ENCODE data around the gene RNU6-9. TPM values are rescaled to one million over a fixed set of nuclear protein-coding genes. Genes with fewer than 3 reads are reported as not detected.
A peak's percentile ranks its signal among the peaks of the same experiment; 100 is the strongest.

RNU6-9 gene
- total RNA-seq, 3 donors from 2014 or later = not detected

DNA sequence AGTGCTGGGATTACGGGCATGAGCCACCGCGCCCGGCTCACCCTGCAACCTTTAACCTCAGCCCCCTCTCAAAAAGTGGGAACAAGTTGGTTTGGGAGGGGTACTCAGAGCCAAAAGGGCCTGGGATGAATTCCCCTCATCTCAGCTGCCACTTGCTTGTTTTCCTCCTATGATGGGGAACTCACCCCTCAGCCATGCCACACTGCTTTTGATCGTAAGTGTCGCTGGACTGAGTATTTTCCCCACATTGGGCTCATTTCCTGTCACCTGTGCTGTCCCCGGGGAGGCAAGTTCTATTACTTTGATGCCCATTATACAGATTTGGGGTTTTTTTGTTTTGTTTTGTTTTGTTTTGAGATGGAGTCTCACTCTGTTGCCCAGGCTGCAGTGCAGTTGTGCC is 13.2 kb downstream of the RNU6-9 start:
- H3K36me3 Mint-ChIP-seq (ENCODE audit: insufficient read depth) = peaks cover 2% of the 10 kb centered on the region
- H3K27me3 Mint-ChIP-seq (ENCODE audit: low read depth) = no peaks in the 10 kb centered on the region
- DNase-seq = no peak
- no peak for ATAC-seq
- H3K4me3 Mint-ChIP-seq = no peak overlapping the region
- no peaks in the 10 kb centered on the region for H3K9me3 Mint-ChIP-seq
- peaks cover 68% of the 10 kb centered on the region for H3K4me1 Mint-ChIP-seq (ENCODE audit: low read depth)

DNA sequence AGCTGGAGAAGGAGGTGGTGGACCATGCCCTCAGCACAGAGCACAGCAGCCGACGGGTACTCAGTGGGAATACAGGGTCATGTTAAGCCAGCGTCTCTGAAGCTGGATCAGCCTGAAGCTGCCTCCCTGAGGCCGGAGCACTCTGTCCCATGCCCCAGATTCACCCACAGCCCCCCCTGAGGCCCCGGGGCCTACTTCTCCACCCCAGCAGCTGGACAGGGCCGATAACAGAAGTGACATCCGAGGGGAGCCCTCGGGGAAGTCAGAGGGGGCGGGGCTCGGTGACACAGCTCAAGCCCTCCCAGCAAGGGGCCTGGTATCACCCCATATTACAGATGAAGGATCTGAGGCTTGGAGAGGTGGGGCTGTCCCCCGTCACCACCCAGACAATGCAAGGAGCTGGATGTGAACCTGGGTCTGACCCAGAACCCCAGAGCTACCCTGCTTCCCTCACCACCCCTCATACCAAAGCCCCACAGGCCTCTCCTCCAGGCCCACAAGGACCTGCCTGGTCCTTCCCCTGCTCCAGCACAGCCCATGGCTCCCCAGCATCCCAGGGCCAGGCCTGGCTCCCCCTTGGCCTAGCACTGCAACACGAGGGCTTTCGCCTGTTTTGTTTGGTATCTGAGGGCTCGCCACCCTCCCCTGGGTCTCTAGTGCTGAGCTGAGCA is 14.0 kb downstream of the RNU6-9 start:
- H3K4me1 Mint-ChIP-seq (ENCODE audit: low read depth) = peaks cover 66% of the 10 kb centered on the region
- H3K4me3 Mint-ChIP-seq = no peak overlapping the region
- no peaks in the 10 kb centered on the region for H3K9me3 Mint-ChIP-seq
- no peak for ATAC-seq
- DNase-seq = no peak
- no peaks in the 10 kb centered on the region for H3K27me3 Mint-ChIP-seq (ENCODE audit: low read depth)
- H3K36me3 Mint-ChIP-seq (ENCODE audit: insufficient read depth) = peaks cover 2% of the 10 kb centered on the region

GRCh38 chr19:911197-912033 is 18.1 kb downstream of the RNU6-9 start:
- H3K36me3 Mint-ChIP-seq (ENCODE audit: insufficient read depth) = peaks cover 2% of the 10 kb centered on the region
- no peak for DNase-seq
- H3K27me3 Mint-ChIP-seq (ENCODE audit: low read depth) = no peaks in the 10 kb centered on the region
- no peak for ATAC-seq
- no peaks in the 10 kb centered on the region for H3K9me3 Mint-ChIP-seq
- H3K4me3 Mint-ChIP-seq = peak overlapping the region; percentile 78
- peaks cover 47% of the 10 kb centered on the region for H3K4me1 Mint-ChIP-seq (ENCODE audit: low read depth)

DNA sequence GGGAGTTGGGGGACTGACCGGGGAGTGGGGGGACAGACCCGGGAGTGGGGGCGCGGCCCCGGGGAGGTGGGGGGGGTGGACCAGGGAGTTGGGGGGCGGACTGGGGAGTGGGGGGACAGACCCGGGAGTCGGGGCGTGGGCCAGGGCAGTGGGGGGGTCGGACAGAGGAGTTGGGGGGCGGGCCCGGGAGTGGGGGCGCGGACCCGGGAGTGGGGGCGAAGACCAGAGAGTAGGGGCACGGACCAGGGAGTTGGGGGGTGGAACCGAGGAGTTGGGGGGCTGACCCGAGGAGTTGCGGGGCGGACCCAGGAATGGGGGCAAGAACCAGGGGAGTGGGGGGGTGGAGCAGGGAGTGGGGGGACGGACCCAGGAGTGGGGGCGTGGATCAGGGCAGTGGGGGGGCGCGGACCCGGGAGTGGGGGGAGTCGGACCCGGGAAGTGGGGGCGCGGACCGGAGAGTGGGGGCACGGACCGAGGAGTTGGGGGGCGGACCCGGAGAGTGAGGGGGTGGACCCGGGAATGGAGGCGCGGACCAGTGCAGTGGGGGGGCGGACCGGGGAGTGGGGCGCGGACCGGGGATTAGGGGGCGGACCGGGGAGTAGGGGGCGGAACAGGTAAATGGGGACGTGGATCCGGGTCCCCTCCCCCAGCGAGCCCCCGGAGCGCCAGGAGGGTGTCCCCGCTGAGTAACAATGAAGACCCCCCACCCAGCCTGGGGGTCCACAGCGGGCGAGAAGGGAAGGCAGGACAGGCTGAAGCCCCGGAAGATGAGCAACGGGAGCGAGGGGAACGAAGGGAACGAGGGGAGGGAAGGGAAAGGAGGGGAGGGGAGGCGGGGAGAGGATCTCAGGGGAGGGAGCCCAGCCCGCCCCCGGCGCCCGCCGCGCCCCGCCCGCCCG is 19.1 kb downstream of the RNU6-9 start:
- peak; percentile 36 for DNase-seq
- H3K36me3 Mint-ChIP-seq (ENCODE audit: insufficient read depth) = peaks cover 2% of the 10 kb centered on the region
- ATAC-seq = no peak
- peaks cover 38% of the 10 kb centered on the region for H3K4me1 Mint-ChIP-seq (ENCODE audit: low read depth)
- H3K4me3 Mint-ChIP-seq = peak overlapping the region; percentile 83
- H3K27me3 Mint-ChIP-seq (ENCODE audit: low read depth) = no peaks in the 10 kb centered on the region
- H3K9me3 Mint-ChIP-seq = no peaks in the 10 kb centered on the region

- DNase-seq (peak; percentile 85), ATAC-seq (peak; percentile 72 to 75)
- Mint-ChIP-seq H3K4me1 (ENCODE audit: low read depth) (peaks cover 34% of the 10 kb centered on the region), H3K4me3 (peak within 1 kb of the TSS; percentile 83), H3K9me3 (no peaks in the 10 kb centered on the region), H3K27me3 (ENCODE audit: low read depth) (peaks cover 2% of the 10 kb centered on the region), H3K36me3 (ENCODE audit: insufficient read depth) (peaks cover 2% of the 10 kb centered on the region)
Observed at GRCh38 chr19:913080-913748, 19.9 kb downstream of the RNU6-9 start, which contains the start of gene R3HDM4. TSS of gene R3HDM4 (minus strand) at chr19:913219. CDS start at chr19:913157, 62 bp downstream.

- no peaks in the 10 kb centered on the region for H3K9me3 Mint-ChIP-seq
- H3K27me3 Mint-ChIP-seq (ENCODE audit: low read depth) = peaks cover 5% of the 10 kb centered on the region
- H3K4me3 Mint-ChIP-seq = peak overlapping the region; percentile 19
- no peak for ATAC-seq
- H3K36me3 Mint-ChIP-seq (ENCODE audit: insufficient read depth) = no peaks in the 10 kb centered on the region
- peak; percentile 42 for DNase-seq
- peaks cover 20% of the 10 kb centered on the region for H3K4me1 Mint-ChIP-seq (ENCODE audit: low read depth)
Observed at GRCh38 chr19:916645-917322, 23.5 kb downstream of the RNU6-9 start.

GRCh38 chr19:917323-918151 is 24.3 kb downstream of the RNU6-9 start, which contains the start of gene KISS1R:
TSS of gene KISS1R (plus strand) at chr19:917333. CDS start at chr19:917503, 170 bp downstream.
- ATAC-seq (peak; percentile 3 to 8), DNase-seq (peak; percentile 43)
- Mint-ChIP-seq H3K9me3 (no peaks in the 10 kb centered on the region), H3K27me3 (ENCODE audit: low read depth) (peaks cover 5% of the 10 kb centered on the region), H3K4me1 (ENCODE audit: low read depth) (peaks cover 22% of the 10 kb centered on the region), H3K4me3 (peak within 1 kb of the TSS; percentile 71), H3K36me3 (ENCODE audit: insufficient read depth) (no peaks in the 10 kb centered on the region)

GRCh38 chr19:918152-918437 is 24.8 kb downstream of the RNU6-9 start:
- peaks cover 5% of the 10 kb centered on the region for H3K27me3 Mint-ChIP-seq (ENCODE audit: low read depth)
- ATAC-seq (no peak), DNase-seq (no peak)
- H3K4me1 Mint-ChIP-seq (ENCODE audit: low read depth) = peaks cover 22% of the 10 kb centered on the region
- H3K36me3 Mint-ChIP-seq (ENCODE audit: insufficient read depth) = no peaks in the 10 kb centered on the region
- peak overlapping the region; percentile 71 for H3K4me3 Mint-ChIP-seq
- H3K9me3 Mint-ChIP-seq = no peaks in the 10 kb centered on the region

DNA sequence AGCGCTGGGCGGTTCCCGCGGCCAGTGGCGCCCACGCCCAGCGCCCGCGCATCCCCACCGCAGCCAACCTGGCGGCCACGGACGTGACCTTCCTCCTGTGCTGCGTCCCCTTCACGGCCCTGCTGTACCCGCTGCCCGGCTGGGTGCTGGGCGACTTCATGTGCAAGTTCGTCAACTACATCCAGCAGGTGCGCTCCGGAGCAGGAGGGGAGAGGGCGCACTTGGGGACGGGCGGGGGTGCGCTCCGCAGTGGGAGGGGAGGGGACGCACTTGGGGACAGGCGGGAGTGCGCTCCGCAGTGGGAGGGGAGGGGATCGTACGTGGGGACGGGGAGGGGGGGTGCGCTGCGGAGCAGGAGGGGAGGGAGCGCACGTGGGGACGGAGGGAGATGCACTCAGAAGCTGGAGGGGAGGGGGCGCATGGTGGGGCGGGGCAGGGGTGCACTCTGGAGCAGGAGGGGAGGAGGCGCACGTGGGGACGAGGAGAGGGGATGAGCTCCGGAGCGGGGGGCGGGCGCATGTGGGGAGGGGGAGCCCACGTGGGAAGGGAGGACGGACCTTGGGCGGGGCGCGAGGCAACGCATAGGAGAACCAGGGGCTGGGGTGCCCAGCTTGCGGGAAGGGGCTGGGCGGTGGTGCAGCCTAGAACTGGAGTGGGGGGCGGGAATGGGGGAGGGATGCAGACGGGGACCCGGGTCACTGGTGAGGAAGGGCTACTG is 25.4 kb downstream of the RNU6-9 start:
- Mint-ChIP-seq H3K4me1 (ENCODE audit: low read depth) (peaks cover 25% of the 10 kb centered on the region), H3K27me3 (ENCODE audit: low read depth) (peaks cover 5% of the 10 kb centered on the region), H3K4me3 (no peak overlapping the region), H3K36me3 (ENCODE audit: insufficient read depth) (no peaks in the 10 kb centered on the region), H3K9me3 (no peaks in the 10 kb centered on the region)
- ATAC-seq (no peak), DNase-seq (no peak)

DNA sequence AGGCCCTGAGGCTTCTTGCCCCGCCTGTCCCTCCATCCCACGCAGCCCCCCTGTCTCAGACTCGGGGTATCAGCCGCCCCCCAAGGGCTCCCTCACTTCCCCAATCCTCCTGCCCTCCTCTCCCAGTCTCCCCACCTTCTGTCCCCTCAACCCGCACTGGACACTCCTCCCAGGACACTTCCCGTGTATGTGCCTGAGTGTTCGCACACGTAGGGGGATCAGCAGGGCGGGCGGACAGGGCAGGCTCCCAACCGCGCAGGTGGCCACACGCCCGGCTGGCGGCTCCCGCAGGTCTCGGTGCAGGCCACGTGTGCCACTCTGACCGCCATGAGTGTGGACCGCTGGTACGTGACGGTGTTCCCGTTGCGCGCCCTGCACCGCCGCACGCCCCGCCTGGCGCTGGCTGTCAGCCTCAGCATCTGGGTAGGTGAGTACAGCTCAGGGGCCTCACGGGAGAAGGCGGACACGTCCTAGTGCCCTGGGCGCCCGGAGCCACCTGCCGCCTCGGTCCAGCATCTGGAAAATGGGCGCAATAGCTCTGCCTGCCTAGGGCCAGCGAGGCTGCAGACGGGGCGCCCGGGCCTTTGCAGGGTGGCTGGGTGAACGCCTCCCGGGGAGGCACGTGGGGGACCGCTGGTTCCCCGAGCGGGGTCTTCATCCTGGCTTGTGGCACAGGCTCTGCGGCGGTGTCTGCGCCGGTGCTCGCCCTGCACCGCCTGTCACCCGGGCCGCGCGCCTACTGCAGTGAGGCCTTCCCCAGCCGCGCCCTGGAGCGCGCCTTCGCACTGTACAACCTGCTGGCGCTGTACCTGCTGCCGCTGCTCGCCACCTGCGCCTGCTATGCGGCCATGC is 26.1 kb downstream of the RNU6-9 start:
- Mint-ChIP-seq H3K9me3 (no peaks in the 10 kb centered on the region), H3K4me3 (peak overlapping the region; percentile 45), H3K36me3 (ENCODE audit: insufficient read depth) (no peaks in the 10 kb centered on the region), H3K27me3 (ENCODE audit: low read depth) (peaks cover 5% of the 10 kb centered on the region), H3K4me1 (ENCODE audit: low read depth) (peaks cover 25% of the 10 kb centered on the region)
- DNase-seq (peak; percentile 41), ATAC-seq (peak; percentile 33 to 42)

GRCh38 chr19:920051-920864 is 27.0 kb downstream of the RNU6-9 start:
- no peaks in the 10 kb centered on the region for H3K9me3 Mint-ChIP-seq
- H3K36me3 Mint-ChIP-seq (ENCODE audit: insufficient read depth) = no peaks in the 10 kb centered on the region
- H3K4me3 Mint-ChIP-seq = peak overlapping the region; percentile 76

More at GRCh38 chr19:920051-920864, 27.0 kb downstream of the RNU6-9 start:
- peak; percentile 61 for DNase-seq
- ATAC-seq = peak; percentile 38 to 45
- Mint-ChIP-seq H3K27me3 (ENCODE audit: low read depth) (peaks cover 5% of the 10 kb centered on the region), H3K4me1 (ENCODE audit: low read depth) (peaks cover 24% of the 10 kb centered on the region)
